ENCODE measurements around the gene CCDC148.

GRCh38 chr2:158463496-158464095 is 7.0 kb upstream of the CCDC148 start:
- no peak for TF ChIP-seq CHD4 (IDR thresholded peaks at IDR 0.05)
- no peak for TF ChIP-seq ZNF274 (IDR thresholded peaks at IDR 0.05; ENCODE audit: insufficient read depth, insufficient read length)
- no peak for TF ChIP-seq CTCF (IDR thresholded peaks at IDR 0.05 in 2 of 3, conservative IDR thresholded peaks at IDR 0.05 in 1 of 3; ENCODE audit: control insufficient read depth in 2 of 3, extremely low read depth in 1 of 3, insufficient read depth in 1 of 3, low read depth in 3 of 3, low read length in 3 of 3)
- TF ChIP-seq POLR2A (IDR thresholded peaks at IDR 0.05; ENCODE audit: low read depth, low read length), result no peak
- no peak for TF ChIP-seq JUND (IDR thresholded peaks at IDR 0.05; ENCODE audit: low read depth, low read length)
- TF ChIP-seq EGR1 (IDR thresholded peaks at IDR 0.05; ENCODE audit: borderline replicate concordance in 1 of 2, low read depth in 2 of 2, low read length in 2 of 2), result no peak
- no peak for TF ChIP-seq RAD21 (IDR thresholded peaks at IDR 0.05; ENCODE audit: insufficient read depth, low read depth, low read length)
- no peak for TF ChIP-seq POLR2AphosphoS5 (IDR thresholded peaks at IDR 0.05; ENCODE audit: low read length)
